Kidney glomerular epithelial cell (primary cell): Measurements from ENCODE around the gene NEMP1.
A peak's percentile ranks its signal among the peaks of the same experiment; 100 is the strongest.
"Not testable (repeated sequence)": the region's sequence is repeated elsewhere in the genome, so short reads cannot be mapped to it uniquely, and the experiment has no call there.

Source experiments
- DNase-seq: peaks from one replicate; lab custom pipeline; 2025; lab: John Stamatoyannopoulos, UW

NEMP1 gene, protein sequence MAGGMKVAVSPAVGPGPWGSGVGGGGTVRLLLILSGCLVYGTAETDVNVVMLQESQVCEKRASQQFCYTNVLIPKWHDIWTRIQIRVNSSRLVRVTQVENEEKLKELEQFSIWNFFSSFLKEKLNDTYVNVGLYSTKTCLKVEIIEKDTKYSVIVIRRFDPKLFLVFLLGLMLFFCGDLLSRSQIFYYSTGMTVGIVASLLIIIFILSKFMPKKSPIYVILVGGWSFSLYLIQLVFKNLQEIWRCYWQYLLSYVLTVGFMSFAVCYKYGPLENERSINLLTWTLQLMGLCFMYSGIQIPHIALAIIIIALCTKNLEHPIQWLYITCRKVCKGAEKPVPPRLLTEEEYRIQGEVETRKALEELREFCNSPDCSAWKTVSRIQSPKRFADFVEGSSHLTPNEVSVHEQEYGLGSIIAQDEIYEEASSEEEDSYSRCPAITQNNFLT

DNA sequence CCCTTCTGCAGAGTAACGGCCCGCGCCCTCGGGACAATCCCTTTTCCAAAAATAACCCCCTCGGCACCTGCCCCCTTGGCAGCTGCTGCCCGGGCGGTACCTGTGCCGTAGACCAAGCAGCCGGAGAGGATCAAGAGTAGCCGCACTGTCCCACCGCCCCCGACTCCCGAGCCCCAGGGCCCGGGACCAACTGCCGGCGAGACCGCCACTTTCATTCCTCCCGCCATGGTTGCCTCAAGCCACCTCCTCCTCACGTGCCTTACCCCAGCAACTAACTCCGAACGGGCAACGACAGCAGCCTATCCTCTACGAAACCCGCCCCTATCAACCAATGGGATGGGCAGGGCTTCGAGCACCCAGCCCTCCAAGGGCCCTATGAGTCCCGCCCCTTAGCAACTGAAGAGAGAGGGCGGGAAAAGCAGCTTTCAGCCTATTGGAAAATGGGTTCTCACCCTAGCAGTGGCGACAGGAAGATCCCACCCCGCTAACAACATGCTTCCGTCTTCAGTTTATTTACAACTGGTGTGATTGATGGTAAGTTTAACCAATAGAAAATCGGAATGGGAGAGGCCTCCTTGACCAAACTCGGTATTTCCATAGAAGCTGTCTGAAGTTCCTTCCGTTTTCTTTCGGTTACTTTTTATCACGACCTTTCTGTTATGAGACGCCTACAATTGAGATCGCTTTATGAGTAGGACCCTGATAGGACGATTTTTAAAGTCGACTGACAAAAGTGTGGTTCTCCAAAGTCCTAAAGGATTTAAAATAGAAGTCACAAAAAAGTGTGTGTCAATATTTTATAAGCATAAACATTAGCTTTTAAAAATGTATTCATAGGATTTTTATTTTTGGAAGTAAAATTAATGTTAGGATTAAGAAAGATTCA lies at the start of gene NEMP1:
TSS of gene NEMP1 (minus strand) at position 273 of the 886 bp plus-strand sequence. CDS start at position 227, 46 bp downstream.
- DNase-seq: peak; percentile 100

DNA sequence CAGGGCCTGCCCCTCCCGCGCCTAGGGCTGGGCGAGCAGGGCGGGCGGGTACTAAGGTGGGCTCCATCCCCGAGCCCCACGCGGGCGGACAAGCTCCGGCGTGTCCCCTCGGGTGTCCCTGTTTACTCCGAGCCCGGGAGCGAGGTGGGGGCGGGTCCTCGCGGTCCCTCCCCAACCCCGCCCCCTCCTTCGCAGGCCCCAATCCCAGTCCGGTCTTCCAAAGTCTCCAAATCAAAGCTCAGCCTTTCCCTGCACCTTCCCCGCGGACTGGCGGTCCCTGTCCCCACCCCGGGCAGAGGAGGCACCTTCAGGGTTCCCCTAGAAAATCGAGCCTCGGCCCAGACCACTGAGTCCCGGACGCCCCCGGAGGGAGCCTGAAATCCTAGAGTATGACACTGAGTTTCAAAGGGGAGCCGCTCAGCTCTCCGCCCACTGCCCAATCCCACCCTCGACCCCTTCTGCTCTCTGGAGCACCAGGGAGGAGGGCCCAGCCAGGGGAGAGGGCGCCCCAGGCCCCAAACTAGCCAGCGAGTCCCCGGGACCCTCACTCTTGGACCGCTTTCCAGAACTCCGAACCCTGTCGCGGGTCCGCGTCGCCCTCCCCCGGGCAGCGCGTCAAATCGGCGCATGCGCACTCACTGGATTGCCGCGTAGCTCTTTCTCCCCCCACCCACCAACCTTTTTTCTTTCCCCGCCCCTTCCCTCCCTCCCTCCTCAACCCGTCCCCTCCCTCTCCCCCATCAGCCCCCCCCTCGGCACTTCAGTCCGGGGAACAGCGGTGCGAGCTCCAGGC lies 49.3 kb upstream of the NEMP1 start, which contains the start of gene LRP1:
TSS of gene LRP1 (plus strand) at position 758 of the 793 bp plus-strand sequence. CDS start 482 bp downstream, outside the sequence.
- peak; percentile 59 for DNase-seq

DNA sequence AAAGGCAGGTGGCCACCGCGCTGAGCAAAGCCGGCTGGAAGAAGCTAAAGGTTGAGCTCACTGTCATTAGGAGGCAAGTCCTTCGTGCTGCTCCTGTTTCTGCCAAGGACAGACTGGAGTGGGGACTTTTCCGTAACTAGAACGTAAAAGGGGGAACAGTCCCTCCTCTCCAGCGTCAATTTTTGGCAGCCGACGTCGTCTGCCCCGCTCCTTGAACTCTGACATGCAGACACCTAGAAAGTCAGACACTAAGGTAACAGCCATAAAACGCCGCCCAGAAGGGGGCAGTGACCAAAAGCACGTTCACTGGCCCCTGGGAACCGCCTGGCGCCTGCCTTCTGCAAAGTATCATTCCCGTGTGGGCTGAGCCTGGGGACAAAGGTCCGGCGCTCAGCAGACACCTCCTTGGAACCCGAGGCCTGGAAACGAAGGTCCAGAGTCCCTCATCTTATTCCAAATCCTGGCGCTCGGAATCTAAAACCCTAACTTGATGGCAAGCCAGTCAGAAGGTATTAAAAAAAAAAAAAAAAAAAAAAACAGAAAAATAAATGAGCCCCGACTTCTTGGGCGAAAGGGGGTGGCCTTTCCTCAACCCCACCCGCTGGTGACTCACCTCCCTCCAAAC lies 48.6 kb upstream of the NEMP1 start:
- DNase-seq: no peak

DNA sequence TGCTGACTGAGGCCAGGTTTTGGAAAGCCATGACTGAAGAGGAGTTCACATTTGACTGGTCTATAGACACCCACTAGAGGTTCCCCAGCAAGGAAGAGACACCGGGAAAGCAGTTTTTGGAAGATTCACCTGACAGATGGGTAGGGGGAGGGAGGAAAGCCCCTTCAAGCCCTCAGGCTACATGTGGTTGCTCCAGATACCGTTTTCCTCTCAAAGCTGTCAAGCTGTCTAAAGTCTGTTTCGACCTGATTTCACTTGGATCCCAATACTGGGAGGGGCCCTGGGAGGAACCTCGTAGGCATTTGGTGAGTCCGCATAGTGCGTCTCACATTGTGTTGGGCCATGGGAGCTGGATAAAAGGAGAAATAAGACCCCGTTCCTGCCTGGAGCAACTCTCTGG lies 48.0 kb upstream of the NEMP1 start:
- DNase-seq: no peak

DNA sequence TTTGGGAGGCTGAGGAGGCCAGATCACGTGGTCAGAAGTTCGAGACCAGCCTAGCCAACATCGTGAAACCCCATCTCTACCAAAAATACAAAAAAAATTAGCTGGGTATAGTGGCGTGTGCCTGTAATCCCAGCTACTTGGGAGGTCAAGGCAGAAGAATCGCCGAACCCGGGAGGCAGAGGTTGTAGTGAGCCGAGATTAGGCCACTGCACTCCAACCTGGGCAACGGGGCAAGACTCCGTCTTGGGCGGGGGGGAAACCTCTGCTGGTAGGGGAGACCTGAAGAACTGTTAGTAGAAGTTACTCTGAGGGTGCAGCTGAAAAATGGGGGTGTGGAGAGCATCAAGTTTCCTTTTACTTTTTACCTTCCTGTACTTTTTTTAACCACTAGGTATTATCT lies 47.5 kb upstream of the NEMP1 start:
- DNase-seq: no peak

DNA sequence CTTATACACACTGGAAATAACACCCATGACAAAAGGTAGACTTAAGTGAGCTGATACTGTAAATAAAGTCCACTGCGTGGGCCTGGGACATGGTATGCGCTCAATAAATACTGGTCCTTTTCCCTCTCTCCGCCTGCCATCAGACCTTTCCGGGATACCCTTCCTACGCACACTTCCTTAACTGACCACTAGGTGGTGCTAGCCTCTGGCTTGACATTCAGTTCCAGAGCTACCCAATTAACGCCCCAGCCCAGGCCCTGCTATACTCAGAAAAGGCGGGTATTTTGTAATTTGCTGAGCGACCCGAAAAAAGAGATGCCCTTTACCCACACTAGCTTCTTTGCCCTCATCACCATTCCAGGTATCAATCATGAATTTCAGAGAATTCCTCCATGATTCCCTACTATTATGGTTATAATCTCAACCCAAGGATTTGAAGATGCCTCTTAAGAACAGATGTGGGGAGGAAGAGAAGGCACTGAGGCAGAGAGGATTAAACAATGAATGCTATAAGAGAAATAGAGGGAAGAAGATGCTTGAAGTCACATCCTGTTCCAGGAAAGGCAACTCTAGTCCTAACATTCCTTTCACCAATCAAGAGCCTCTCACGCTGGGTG lies 45.8 kb upstream of the NEMP1 start:
- peak; percentile 81 for DNase-seq

DNA sequence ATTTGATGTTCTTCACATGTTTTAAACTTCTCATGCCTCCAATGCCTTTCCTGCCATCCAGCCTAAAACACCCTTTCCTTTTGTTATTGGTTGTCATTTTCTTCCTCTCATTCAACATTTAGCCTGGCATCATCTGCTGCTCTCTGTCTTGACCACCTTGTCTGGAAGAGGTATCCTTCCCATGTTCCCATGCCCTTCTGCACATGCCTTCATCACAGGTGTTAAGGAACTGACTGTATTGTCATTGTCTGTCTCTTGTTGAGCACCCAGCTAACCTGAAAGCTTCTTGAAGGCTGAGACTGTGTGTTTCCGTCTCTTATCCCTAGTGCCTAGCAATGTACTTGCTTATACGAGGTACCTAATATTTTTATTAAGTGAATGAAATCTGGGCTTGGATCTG lies 45.2 kb upstream of the NEMP1 start:
- no peak for DNase-seq

DNA sequence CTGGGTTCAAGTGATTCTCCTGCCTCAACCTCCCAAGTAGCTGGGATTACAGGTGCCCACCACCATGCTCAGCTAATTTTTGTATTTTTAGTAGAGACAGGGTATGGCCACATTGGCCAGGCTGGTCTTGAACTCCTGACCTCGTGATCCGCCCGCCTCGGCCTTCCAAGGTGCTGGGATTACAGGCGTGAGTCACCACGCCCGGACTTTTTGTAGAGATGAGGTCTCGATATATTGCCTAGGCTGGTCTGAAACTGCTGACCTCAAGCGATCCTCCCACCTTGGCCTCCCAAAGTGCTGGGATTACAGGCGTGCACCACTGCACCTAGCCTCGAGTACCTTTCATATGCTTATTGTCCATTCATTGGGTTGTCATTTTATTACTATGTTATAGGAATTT lies 42.1 kb upstream of the NEMP1 start:
- not testable (repeated sequence) for DNase-seq

DNA sequence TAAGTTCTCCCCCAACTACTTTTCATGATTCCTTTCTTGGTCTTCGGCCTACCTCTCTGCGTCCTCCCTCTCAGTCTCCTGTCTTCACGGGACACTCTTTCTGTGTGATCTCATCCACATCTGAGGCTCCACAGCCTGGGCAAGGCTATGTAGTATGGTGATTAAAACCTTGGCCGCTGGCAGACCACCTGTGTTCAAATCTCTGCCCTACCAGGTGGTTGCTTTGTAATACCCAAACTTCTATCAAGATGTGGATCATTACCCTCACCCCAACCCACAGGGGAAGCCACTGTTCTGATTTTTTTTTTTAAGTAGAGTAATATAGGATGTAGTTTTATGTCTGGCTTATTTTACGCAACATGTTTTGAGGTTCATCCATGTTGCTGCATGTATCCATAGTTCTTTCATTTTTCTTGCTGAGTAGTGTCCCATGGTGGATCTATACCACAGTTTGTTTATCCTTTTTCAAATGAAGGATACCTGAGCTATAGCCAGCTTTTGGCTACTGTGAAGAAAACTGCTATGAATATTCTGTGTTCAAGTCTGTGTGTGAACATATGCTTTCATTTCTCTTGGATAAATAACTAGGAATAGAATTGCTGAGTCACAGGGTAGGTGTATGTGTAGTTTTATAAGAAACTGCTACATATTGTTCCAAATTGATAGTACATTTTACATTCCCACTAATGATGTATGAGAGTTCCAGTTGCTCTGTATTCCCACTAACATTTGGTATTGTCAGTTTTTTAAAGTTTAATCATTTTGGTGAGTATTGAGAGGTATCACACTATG lies 40.9 kb upstream of the NEMP1 start:
- DNase-seq: no peak

DNA sequence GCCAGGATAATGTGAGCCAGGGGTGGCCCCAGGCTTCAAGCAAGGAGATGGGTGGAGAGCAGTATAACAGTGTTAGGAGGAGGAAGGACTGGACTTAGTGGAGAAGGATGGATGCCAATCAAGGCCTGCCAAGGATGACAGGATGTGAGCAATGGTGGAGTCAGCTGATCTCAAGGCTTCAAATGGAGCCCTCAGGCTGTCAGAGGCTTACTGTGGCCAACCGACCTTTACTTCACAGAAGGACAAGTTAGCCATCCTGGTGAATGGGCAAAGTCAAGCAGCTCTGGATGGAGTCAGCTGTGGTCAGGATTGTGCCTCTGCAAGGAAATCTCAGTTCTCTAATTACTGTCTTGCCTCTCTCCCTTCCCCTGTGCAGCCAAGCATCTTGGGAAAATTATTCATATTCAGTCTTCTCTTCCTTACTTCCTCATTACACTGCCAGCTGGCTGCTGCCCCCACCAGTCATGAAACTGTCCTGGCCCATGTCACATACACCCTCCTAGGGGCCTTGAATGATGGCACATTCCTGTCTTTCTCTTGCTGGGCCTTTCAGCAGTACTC lies 40.2 kb upstream of the NEMP1 start:
- DNase-seq: no peak

DNA sequence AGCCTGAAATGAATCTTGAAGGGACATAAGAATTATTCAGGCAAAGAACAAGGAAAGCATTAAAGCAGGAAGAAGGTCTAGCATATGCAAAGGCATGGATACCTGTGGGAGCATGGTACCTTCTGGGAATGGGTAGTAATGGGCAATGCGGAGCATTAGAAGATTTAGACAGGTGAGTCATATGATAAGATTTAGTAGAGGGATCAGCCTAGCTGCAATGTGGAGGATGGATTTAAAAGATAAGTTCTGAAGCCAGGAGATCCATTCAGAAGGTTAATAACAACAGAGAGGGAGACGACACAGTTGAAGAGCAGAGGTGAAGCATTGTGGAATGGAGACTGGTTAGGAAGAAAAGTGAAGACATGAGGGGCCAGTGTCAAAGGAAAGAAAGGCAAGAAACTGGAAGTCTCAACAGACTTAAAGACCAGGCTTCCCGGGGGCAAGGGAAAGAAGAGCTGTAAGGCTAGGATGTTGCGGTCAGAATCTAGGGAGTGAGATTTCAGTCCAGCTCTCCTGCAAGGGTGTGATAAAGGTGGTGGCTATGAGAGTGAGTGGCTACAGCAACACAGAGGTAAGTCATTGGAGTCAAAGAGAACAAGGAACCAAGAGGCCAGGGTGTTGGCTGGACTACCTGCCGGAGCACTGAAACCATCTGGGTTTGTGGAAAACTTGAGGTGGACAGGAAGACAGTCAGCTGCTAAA lies 38.1 kb upstream of the NEMP1 start:
- no peak for DNase-seq

DNA sequence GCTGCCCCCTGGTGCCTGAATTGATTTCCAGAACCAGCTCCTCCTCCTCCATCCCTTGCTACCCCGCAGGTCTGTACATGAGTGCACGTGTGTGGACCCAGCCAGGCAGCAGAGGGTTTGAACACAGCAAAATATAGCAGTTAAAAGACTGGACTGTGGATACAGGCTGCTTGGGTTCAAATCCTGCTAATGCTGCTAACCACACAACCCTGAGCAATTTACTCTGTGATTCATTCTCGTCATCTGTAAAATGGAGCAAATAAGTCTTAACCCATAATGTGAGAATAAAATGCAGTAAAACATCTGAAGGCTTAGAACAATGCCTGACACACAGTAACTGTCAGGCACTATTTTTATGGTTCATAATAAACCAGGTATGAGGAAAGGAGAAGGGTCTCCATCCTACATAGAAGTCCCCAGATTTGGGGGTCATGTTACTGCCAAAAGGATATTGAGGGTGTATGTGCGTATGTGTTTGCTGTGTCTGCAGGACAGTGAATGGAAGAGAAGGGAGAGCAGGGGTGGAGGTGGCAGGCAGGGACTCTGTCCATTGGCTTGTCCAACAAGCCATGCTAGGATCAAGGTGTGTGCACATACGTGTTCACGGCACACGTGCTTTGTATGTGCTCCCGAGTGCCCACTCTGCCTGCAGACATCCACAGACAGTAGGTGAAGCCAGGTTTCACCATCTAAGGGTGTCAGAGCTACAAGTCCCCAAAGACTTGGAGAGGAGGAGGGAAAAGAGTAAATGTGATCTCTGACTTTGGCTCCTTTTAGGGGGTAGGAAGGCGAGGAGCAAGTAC lies 34.1 kb upstream of the NEMP1 start:
- DNase-seq: no peak

DNA sequence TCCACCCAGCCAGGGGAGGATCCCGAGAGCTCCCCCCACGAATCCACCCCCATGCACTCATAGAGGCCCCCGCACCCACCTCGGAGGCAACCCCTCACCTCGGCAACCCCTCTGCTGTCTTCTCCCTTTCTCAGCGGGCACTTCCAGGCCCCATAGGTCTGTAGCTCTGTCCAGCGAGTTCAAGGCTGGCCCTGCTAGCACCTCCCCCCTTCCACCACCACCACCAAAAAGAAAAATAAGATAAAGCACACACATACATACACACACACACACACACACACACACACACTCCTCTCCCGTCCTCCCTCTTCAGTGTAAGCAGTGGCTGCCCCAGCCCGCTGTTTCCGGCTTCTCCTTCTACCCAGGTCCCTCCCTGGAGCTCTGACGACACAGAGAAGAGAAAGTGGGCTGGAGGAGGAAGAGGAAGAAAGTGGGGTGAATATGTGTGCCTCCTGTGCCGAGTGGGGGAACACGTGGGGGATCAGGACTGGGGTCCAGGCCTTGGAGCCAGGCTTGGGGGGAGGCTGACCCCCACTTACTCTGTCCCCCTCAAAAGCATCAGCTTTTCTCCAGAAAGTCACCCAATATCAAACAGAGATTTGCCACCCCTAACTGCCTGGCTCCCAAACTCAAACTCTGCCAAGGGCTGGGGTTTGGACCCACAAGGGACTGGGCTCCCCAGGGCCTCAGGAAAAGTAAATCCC lies 32.6 kb upstream of the NEMP1 start, which contains the start of gene STAT6:
TSS of gene STAT6 (minus strand) at position 332 of the 704 bp plus-strand sequence. CDS start 3,084 bp downstream, outside the sequence.
- DNase-seq: peak; percentile 72

DNA sequence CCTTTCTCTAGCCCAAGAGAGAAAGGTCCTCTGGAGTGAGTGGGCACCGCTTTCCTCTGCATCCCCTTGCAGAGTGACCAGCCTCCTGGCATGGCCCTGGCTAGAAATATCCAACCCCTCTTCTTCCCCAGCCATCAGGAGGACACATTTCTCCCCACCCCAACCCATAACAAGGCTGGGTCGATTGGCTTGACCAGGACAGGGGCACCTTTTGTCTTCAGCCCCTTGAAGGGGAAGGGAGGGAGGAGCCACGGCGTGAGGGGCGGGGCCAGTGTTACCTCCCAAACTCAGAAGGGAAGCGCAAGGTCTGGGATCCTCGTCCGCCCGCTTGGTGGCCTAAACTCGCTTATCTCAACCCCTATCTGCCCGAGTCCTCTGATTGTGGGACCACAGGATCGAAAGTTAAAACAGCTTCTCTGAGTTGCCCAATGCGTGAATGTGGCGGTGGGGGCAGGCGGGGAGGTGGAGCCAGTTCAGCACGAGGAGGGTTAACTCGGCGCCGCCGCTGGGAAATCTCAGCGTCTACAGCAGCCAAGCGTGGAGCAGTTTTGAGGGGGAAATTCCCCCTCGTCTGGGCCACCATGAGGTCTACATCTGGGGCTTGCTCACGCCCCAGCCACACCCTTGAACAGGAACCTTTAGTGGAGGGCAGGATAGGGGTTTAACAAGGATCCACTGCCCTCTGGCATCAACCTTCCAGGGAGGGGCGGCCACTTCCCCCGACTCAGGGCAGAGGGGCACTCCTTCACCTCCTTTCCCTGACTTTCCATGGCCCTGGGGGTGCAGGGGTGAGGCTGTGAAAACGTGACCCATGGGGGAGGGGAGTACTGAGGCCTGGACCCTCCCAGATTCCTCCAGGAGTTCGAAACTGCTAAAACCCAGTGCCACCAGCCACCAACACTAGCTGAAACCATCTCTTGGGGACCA lies 31.8 kb upstream of the NEMP1 start:
- peak; percentile 31 for DNase-seq

DNA sequence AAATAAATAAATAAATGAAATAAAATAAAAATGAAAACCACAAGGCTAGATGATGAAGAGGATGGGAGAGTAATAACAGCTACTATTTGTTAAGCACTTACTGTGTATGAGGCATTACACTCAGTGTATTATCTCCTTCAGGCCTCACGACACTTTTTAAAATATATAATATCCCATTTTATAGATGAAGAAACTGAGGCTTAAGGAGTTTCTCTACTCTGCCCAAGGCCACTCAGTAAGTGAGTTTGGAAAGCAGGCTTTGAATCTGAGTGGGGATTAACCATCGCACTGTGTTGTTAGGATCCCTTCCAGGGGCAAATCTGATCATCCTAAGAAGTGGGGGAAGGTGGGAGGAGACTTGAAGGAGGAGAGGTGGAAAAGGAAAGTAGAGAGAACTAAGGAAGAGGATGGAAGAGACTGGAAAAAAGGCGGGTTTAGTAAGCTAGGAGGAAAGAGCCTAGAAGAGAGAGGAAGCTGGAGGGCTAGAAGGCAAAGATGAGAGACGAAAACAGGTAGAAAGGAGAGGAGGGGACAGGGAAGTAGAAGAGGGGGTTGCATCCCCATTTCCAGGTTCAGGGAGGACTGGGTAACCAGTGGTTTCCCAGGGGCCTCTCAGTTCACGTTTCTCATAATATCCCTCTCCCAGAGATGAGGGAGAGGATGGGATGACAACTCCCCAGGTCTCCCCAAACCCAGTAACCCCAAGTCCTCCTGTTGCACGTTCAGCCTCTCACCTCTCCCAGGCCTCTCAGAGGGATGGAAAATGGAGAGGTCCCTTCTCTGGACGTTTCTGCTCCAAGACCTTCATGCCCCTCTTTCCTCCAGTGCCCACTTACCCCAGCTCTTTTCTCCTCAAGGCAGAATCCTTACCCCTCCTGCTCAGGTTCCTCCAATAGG lies 30.9 kb upstream of the NEMP1 start:
- no peak for DNase-seq
